Activated CD8-positive, alpha-beta memory T cell treated with anti-CD3 and anti-CD28 coated beads for 36 hours (primary cell): ENCODE results near the gene RNF225. TPM values are rescaled to one million over a fixed set of nuclear protein-coding genes. Genes with fewer than 3 reads are reported as not detected.

Experiments
- CTCF ChIA-PET: fragments of 350-600 bp; sonication (Branson Sonifier 250); formaldehyde crosslinking; loops from one replicate; lab custom pipeline; 2021; ENCODE audit warnings: antibody characterized with exemption; lab: Charles Lee
- POLR2A ChIA-PET: fragments of 350-600 bp; sonication (Branson Sonifier 250); formaldehyde crosslinking; loops from one replicate; lab custom pipeline; 2021; ENCODE audit warnings: antibody characterized with exemption; lab: Charles Lee
- total RNA-seq, 2 experiments: library from RNA; stranded (reverse); gene quantifications; one replicate each; pipeline ENCODE4 v1.2.3, GENCODE V29; 2021

The RNF225 gene
- total RNA-seq, 2 experiments from 2014 or later = 0.80 to 0.99 TPM

- POLR2A ChIA-PET = interaction anchor here (0.6 to 1.4 kb wide), 3 partner anchors 20 to 64 kb away, joined by 4 to 6 read pairs (median 6); partner anchors contain the start of gene ZNF497
- CTCF ChIA-PET = interaction anchor here (1.1 to 1.5 kb wide), 2 partner anchors 35 to 138 kb away, joined by 3 to 7 read pairs; partner anchors contain the start of gene ZBTB45
Measured at GRCh38 chr19:58381460-58382212, 13.8 kb upstream of the RNF225 start.

DNA sequence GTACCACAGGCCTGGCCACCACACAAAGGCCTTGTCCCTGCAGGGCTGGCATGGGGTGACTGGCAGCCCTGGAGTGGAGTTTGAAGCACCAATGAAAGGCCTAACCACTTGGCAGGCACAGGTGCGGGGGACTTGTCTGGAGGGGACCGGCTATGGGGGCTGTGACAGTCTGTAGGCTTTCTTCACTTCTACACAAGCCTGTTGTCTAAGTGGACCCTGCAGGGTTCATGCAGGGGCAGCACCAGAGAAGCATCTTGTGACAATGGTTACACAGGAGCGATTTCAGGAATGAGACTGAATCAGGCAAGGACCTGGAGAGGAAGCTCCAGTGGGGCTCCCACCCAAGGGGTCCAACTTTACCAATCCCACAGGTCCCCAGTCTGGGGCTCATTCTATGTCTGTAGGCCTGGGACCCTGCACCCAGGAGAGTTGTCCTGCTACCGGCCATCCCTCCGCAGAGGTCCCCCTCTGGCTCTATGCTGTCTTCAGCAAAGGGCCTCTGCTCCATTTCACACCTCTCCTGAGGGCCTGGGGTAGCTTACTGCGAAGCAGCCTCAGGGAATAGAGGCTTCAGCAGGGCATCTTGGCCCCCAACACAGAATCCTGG lies 12.4 kb upstream of the RNF225 start:
- ChIA-PET CTCF (interaction anchor here (1.0 kb wide), 1 partner anchor 13 kb away, joined by 3 read pairs; no protein-coding TSS in a partner anchor), POLR2A (no interaction called here)

DNA sequence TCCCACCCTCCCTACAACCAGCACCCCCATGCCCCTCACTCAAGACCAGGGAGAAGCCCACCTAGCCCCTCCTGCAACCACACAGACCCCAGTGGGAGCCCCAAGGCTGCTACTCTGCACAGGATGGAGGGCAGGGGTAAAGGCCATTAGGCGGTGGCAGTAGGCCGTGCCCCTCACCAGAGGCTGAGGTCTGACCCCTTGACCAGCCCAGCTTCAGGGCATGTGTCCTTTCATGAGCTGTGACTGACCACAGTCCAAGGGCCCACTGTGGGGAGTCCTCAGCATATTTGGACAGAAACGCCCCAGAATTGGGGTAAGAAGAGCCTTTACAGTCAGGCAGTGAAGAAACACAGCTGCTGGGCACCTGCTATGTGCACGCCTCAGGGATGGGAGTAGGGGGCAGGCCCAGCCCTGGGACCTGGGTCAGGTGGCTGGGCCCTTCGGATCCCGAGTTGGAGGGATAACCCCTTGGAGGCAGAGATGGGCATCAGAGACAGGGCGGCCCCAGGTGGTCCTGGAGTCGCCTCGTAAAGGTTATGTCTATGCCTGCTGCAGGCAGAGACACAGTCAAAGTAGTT lies 10.1 kb upstream of the RNF225 start:
- ChIA-PET CTCF (no interaction called here), POLR2A (interaction anchor here (0.6 to 0.7 kb wide), 5 partner anchors 12 to 930 kb away, joined by 3 to 5 read pairs (median 3); no protein-coding TSS in a partner anchor)

GRCh38 chr19:58385891-58386575 lies 9.4 kb upstream of the RNF225 start:
- POLR2A ChIA-PET = interaction anchor here (0.6 to 0.7 kb wide), 5 partner anchors 13 to 930 kb away, joined by 3 to 5 read pairs (median 3); no protein-coding TSS in a partner anchor

DNA sequence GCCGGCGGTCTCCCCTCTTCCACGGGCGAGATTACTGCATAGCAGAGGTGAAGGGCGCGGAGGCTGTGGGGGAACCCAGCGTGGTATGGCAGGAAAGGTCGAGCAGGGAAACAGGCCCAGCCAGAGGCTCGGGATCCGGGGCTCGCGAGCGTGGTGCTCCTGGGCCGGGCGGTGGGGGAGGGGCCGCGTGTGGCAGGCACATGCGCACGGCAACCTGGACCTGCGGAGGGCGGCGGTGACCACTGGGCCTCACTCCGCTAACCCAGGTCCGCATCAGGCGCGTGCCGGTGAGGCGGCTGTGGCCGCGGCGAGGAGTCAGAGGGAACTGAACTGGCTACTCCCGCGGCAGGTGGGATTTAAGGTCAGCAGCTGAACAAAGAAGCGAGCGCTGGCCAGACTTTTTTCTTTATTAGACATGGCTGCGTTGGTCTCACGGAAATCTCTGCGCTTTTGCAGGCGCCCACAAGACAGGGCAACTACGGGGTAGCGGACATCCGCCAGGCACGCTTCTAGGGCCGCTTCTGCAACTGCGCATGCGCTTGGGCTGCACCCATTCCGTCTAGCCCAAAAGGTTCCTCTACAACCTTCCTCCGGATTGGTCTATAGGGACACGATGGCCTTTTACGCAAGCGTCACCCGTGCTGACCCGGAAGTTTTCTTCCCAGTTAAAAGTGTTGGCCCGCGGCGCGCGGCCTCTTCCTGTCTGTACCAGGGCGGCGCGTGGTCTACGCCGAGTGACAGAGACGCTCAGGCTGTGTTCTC lies 8.7 kb upstream of the RNF225 start, which contains the start of gene RPS5:
TSS of gene RPS5 (plus strand) at position 694 of the 762 bp plus-strand sequence. CDS start 869 bp downstream, outside the sequence.
- POLR2A ChIA-PET = interaction anchor here (1.0 to 1.4 kb wide), 3 partner anchors 9 to 40 kb away, joined by 3 to 4 read pairs (median 4); partner anchors contain the start of genes RNF225 and ZNF497
- CTCF ChIA-PET = no interaction called here

More at GRCh38 chr19:58385891-58386575, 9.4 kb upstream of the RNF225 start:
- CTCF ChIA-PET = no interaction called here

DNA sequence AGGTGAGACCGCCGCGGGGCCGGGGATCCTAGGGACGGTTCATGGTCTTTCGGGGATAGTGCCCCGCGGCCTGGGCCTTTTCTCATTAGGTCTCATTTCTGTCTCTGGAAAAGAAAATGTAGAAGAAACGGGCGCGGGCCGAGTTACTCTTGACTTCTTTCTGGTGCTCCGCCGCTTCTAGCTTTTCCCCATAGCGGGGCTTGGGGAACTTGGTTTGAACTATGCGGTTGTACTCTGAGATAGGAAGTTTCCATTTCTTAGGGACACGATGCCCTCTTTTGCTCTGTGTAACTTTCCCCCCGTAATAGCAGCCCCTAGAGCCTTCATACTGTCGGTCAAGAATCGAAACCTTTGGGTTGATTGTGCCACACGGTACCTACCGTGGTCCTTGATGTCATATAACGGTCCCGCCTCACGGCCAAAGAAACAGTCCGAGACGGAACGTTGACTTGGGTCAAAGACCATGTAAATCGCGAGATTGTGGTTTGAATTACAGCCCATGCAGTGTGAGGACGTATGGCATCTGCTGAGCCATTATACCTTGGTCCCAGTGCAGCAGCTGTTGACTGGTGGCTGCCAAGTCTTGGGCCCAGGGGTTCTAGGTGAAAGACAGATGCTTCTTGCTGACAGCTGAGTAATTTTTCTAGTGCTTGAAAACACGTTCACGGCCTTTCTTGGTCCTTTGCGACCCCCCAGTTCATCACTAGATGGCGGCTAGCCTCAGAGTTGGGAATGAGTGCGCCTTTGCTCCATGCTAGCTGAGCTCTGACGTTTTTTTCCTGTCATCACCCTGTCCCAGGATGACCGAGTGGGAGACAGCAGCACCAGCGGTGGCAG lies 7.9 kb upstream of the RNF225 start:
- CTCF ChIA-PET = interaction anchor here (0.6 to 0.8 kb wide), 2 partner anchors 132 to 735 kb away, joined by 3 read pairs; partner anchors contain the start of gene ZBTB45
- POLR2A ChIA-PET = interaction anchor here (0.6 to 1.4 kb wide), 6 partner anchors 8 to 102 kb away, joined by 3 to 4 read pairs (median 4); partner anchors contain the start of genes RNF225 and ZNF497

GRCh38 chr19:58388175-58388526 lies 7.3 kb upstream of the RNF225 start:
- ChIA-PET POLR2A (interaction anchor here (0.6 to 0.7 kb wide), 4 partner anchors 24 to 101 kb away, joined by 3 to 4 read pairs (median 3); no protein-coding TSS in a partner anchor), CTCF (interaction anchor here (0.6 to 0.8 kb wide), 2 partner anchors 132 to 735 kb away, joined by 3 read pairs; partner anchors contain the start of gene ZBTB45)

- CTCF ChIA-PET = no interaction called here
Measured at GRCh38 chr19:58392945-58393724, 2.3 kb upstream of the RNF225 start.

DNA sequence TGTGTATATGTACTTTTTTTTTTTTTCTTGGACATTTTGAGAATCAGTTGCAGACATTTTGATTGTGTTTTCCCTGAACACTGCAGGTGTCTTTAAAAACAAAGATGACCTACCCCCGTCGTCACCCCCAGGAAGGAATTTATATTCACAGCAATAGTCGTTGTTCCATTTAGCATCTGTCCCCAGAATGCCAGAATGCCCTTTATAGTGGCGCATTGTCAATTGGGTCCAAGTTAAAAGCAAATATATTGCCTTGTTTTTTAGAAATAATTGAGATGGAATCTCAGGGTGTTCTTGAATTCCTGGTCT lies 1.8 kb upstream of the RNF225 start:
- ChIA-PET POLR2A (no interaction called here), CTCF (no interaction called here)

More at GRCh38 chr19:58392945-58393724, 2.3 kb upstream of the RNF225 start:
- POLR2A ChIA-PET = no interaction called here

GRCh38 chr19:58394821-58395219 lies 636 bp upstream of the RNF225 start:
- CTCF ChIA-PET = interaction anchor here (0.7 kb wide), 1 partner anchor 121 kb away, joined by 3 read pairs; no protein-coding TSS in a partner anchor

GRCh38 chr19:58395979-58396627 lies 647 bp downstream of the RNF225 start:
- ChIA-PET CTCF (interaction anchor here (1.0 kb wide), 1 partner anchor 12 kb away, joined by 3 read pairs; no protein-coding TSS in a partner anchor), POLR2A (interaction anchor here (1.0 kb wide), 1 partner anchor 9 kb away, joined by 4 read pairs; the partner anchor contains the start of gene RPS5)

More at GRCh38 chr19:58394821-58395219, 636 bp upstream of the RNF225 start:
- POLR2A ChIA-PET = no interaction called here

DNA sequence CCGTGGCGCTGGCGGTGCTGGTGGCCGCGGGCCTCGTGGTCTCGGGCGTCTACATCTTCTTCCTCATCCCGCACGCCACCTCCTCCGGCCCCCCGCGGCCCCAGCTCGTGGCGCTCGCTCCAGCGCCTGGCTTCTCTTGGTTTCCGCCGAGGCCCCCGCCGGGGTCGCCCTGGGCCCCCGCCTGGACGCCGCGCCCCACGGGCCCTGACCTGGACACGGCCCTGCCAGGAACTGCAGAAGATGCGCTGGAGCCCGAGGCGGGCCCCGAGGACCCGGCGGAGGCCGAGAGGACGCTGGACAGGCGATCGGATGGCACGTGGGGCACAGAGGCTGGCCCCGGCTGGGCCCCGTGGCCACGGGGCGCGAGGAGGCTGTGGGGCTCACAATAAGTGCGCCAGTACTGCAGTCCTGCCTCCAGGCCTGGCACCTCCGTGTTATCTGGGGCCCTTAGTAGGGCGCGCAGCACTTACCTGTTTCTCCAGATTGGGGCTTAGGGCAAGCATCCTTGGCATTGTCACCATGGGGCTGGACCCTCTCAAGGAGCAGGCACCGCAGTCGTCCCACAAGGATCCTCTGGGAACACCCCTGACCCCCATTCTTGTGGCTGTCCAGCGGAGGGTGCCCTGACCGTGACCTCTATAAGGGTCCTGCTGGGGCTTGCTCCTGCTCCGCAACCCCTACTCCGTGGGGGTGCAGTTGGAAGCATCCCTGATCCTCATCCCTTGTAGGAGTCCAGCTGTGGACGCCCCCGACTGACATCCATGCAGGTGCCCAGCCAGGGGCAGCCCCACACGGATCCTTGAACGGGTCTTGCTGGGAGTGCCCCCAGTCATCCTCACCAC lies 1.5 kb downstream of the RNF225 start:
- ChIA-PET CTCF (interaction anchor here (1.0 kb wide), 1 partner anchor 13 kb away, joined by 3 read pairs; no protein-coding TSS in a partner anchor), POLR2A (no interaction called here)

DNA sequence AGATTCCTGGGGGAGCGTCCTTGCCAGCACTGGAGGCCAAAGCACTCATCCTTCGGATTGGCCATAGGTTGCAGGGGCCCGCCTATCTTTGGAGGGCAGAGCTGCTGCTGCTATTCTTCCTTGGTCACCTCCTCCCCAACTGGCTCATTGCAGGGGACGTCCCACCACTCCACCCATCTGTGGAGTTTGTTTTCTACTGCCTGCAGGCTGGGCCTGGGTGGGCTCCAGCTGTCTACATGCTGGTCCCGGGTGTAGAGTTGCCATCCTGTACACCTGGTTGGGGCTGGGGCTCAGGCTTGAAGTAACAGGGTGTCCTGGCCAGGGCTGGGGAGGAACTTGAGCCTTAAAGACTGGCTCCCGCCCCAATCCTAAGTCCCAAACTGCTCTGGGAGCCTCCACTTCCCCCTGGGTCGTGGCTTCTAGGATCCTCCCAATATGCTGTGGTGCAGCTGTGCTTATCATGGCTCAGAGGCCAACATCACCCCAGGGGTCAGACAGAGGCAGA lies 2.1 kb downstream of the RNF225 start:
- ChIA-PET POLR2A (no interaction called here), CTCF (no interaction called here)

DNA sequence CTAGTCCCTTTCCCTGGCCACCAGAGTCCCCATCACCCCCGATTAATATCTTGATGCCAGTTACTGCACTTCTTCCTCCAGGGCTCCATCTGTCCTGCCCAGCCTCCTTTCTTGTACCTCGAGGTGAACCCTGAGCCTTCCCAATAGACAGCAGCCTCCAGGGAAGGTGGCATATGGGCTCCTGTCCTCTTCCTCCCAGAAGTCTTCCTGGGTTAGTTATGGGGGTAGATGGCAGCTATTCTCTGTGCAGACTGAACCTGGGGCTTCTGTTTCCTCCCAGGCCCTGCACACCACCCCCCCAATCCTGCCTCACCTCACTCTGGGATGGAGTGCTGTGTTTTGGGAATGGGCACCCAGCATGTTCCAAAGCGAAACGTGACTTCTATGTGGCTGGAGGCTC lies 2.6 kb downstream of the RNF225 start:
- ChIA-PET CTCF (no interaction called here), POLR2A (no interaction called here)

DNA sequence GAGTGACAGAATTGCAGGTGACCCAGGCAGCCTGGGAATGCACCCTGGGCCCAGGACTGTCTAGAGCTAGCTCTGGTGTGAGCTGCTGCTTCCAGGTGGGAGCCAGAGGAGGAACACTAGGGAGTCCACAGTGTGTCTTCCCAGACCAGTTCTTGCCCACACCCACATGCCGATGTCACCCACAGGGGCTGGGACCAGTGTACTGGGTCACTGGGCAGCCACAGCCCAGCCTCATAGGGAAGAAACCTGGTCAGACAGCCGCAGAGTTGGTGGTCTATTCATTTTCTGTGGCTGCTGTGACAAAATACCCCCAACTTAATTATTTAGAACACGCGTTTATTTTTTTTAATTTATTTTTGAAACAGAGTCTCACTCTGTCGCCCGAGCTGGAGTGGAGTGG lies 3.1 kb downstream of the RNF225 start:
- CTCF ChIA-PET = interaction anchor here (1.0 to 1.4 kb wide), 2 partner anchors 10 to 11 kb away, joined by 3 to 4 read pairs; partner anchors contain the start of gene ZNF584
- POLR2A ChIA-PET = no interaction called here
